DND-41 (cell line): ENCODE measurements around the gene TAF11.
"Not testable (repeated sequence)": the region's sequence is repeated elsewhere in the genome, so short reads cannot be mapped to it uniquely, and the experiment has no call there.

Source experiments
- ATAC-seq: fragments of 200-7000 bp; cut with Tn5 transposase; 3 replicates; pipeline ENCODE4 v1.9.1; 2021; ENCODE audit warnings: low read depth; ENCODE audit not compliant: insufficient read depth
- DNase-seq: peaks from one replicate; pipeline ENCODE4 v3.0.0-alpha.2; 2020
- H2AFZ ChIP-seq: 2 replicates; pipeline ENCODE4 v1.6.0; 2012; ENCODE audit warnings: low read depth, low read length
- H3K27ac ChIP-seq: 2 replicates; pipeline ENCODE4 v1.5.1; 2012; ENCODE audit warnings: low read length, inconsistent platforms
- H3K27me3 ChIP-seq: fragments of 200-600 bp; sonication (generic); 2 replicates; pipeline ENCODE4 v1.6.0; 2012; ENCODE audit warnings: low read length, mild to moderate bottlenecking, inconsistent platforms; ENCODE audit not compliant: insufficient read depth, poor library complexity
- H3K36me3 ChIP-seq: 2 replicates; pipeline ENCODE4 v1.5.1; 2012; ENCODE audit warnings: low read length, inconsistent platforms; ENCODE audit not compliant: insufficient read depth
- H3K4me1 ChIP-seq: 2 replicates; pipeline ENCODE4 v1.5.1; 2012; ENCODE audit warnings: mild to moderate bottlenecking, low read length; ENCODE audit not compliant: insufficient read depth
- H3K4me2 ChIP-seq: 2 replicates; pipeline ENCODE4 v1.6.0; 2012; ENCODE audit warnings: mild to moderate bottlenecking, moderate library complexity, low read length, inconsistent platforms; ENCODE audit not compliant: insufficient read depth
- H3K4me3 ChIP-seq, 2 experiments: fragments of 200-600 bp in 1 of 2; shearing (Covaris generic) in 1 of 2; 2 replicates each; pipeline ENCODE4 v1.5.1; 2012 to 2016; ENCODE audit warnings: inconsistent platforms in 2 of 2, low read length in 2 of 2, mild to moderate bottlenecking in 2 of 2, low read depth in 1 of 2, moderate library complexity in 1 of 2
- H3K79me2 ChIP-seq: 2 replicates; pipeline ENCODE4 v1.6.0; 2012; ENCODE audit warnings: low read length, inconsistent platforms; ENCODE audit not compliant: insufficient read depth
- H3K9ac ChIP-seq: 2 replicates; pipeline ENCODE4 v1.6.0; 2012; ENCODE audit warnings: low read depth, mild to moderate bottlenecking, inconsistent platforms, low read length, moderate library complexity
- H3K9me3 ChIP-seq: 2 replicates; pipeline ENCODE4 v1.5.1; 2012; ENCODE audit warnings: low read length, moderate library complexity, mild to moderate bottlenecking, inconsistent platforms; ENCODE audit not compliant: insufficient read depth, severe bottlenecking
- H4K20me1 ChIP-seq: 2 replicates; pipeline ENCODE4 v1.6.0; 2012; ENCODE audit warnings: low read length; ENCODE audit not compliant: insufficient read depth
- CTCF ChIP-seq: IDR thresholded peaks from 2 replicates; pipeline ENCODE4 v1.5.1; 2012; ENCODE audit warnings: borderline replicate concordance, low read length, moderate library complexity, mild to moderate bottlenecking; ENCODE audit not compliant: poor library complexity, severe bottlenecking; ENCODE audit errors: extremely low read depth
- EZH2 ChIP-seq: IDR thresholded peaks from 3 replicates; pipeline ENCODE4 v1.6.1; 2012; ENCODE audit warnings: borderline replicate concordance, low read depth, mild to moderate bottlenecking, moderate library complexity, low read length, inconsistent platforms; ENCODE audit not compliant: severe bottlenecking

TAF11 gene

GRCh38 chr6:34904990-34905613, 17.3 kb upstream of the TAF11 start:
- DNase-seq (no peak), ATAC-seq (no peak)
- no peak for TF ChIP-seq EZH2
- no peak for TF ChIP-seq CTCF
- H3K9ac ChIP-seq = no peak overlapping the region
- no peaks in the 10 kb centered on the region for H3K9me3 ChIP-seq
- no peak overlapping the region for H2AFZ ChIP-seq
- no peak overlapping the region for H3K27ac ChIP-seq
- H3K4me2 ChIP-seq = no peak overlapping the region
- no peaks in the 10 kb centered on the region for H3K36me3 ChIP-seq
- H3K4me1 ChIP-seq = no peaks in the 10 kb centered on the region
- no peaks in the 10 kb centered on the region for H3K79me2 ChIP-seq
- H3K4me3 ChIP-seq = no peak overlapping the region
- H3K27me3 ChIP-seq = no peaks in the 10 kb centered on the region
- peaks cover 24% of the 10 kb centered on the region for H4K20me1 ChIP-seq

GRCh38 chr6:34901930-34902329, 14.1 kb upstream of the TAF11 start:
- H3K36me3 ChIP-seq = no peaks in the 10 kb centered on the region

GRCh38 chr6:34900321-34901031, 12.6 kb upstream of the TAF11 start:
- no peak for DNase-seq
- no peak overlapping the region for H3K27ac ChIP-seq
- H3K27me3 ChIP-seq = no peaks in the 10 kb centered on the region
- ATAC-seq = no peak
- H3K9me3 ChIP-seq = no peaks in the 10 kb centered on the region
- no peak overlapping the region for H3K9ac ChIP-seq
- H3K4me1 ChIP-seq = no peaks in the 10 kb centered on the region
- no peaks in the 10 kb centered on the region for H3K36me3 ChIP-seq
- no peak overlapping the region for H2AFZ ChIP-seq
- H3K4me3 ChIP-seq = no peak overlapping the region
- H3K79me2 ChIP-seq = no peaks in the 10 kb centered on the region
- peaks cover 11% of the 10 kb centered on the region; the same call in 1 of the 2 replicates for H4K20me1 ChIP-seq
- TF ChIP-seq CTCF = no peak
- TF ChIP-seq EZH2 = no peak
- H3K4me2 ChIP-seq = no peak overlapping the region

More at GRCh38 chr6:34901930-34902329, 14.1 kb upstream of the TAF11 start:
- ATAC-seq (no peak), DNase-seq (no peak)
- TF ChIP-seq CTCF (no peak), EZH2 (no peak)
- Histone ChIP-seq H3K27ac (no peak overlapping the region), H3K9me3 (no peaks in the 10 kb centered on the region), H2AFZ (no peak overlapping the region), H3K4me2 (no peak overlapping the region), H3K9ac (no peak overlapping the region), H3K79me2 (no peaks in the 10 kb centered on the region), H4K20me1 (peaks cover 18% of the 10 kb centered on the region; the same call in 1 of the 2 replicates), H3K4me1 (no peaks in the 10 kb centered on the region), H3K4me3 (no peak overlapping the region), H3K27me3 (no peaks in the 10 kb centered on the region)

DNA sequence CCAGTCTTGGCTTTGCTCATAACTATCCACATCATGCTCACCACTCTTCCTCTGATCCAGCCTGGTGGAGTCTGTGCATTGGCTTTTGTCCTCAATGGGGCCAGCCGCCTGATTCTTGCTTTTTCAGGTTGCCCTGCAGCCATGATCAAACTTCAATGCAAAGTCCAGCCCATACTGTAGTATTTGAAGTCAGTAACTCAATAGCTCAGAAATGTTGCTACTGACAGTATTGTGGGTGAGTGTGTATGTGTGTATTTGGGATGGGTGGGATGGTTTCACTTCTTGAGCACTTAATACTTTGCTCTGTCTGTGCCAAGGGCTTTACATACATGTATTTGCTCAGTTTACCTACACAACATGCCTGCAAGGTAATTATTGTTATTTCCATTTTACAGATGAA, 11.9 kb upstream of the TAF11 start:
- not testable (repeated sequence) for DNase-seq, H3K27ac ChIP-seq, H3K9me3 ChIP-seq, H3K79me2 ChIP-seq, ATAC-seq, H3K4me2 ChIP-seq, H2AFZ ChIP-seq, H3K27me3 ChIP-seq, H3K9ac ChIP-seq, H3K4me1 ChIP-seq, H3K4me3 ChIP-seq, H3K36me3 ChIP-seq
- peaks cover 11% of the 10 kb centered on the region; the same call in 1 of the 2 replicates for H4K20me1 ChIP-seq
